Tibial nerve (tissue), 4 donors: ENCODE results near the gene GAK.

Experiments
- CTCF ChIP-seq, 5 experiments: fragments of 200-600 bp in 3 of 5; fragments of 450-650 bp in 2 of 5; sonication (generic) in 3 of 5; IDR thresholded peaks; one replicate each; pipeline ENCODE4 v1.5.1; 2016 to 2019; ENCODE audit warnings: antibody characterized with exemption in 5 of 5, mild to moderate bottlenecking in 3 of 5, moderate library complexity in 2 of 5
- EP300 ChIP-seq, 2 donors: sonication (generic); formaldehyde crosslinking; IDR thresholded peaks; one replicate each; pipeline ENCODE4 v1.6.1; 2017; ENCODE audit warnings: antibody characterized with exemption in 2 of 2, mild to moderate bottlenecking in 1 of 2
- POLR2A ChIP-seq, 2 donors: fragments of 450-650 bp; IDR thresholded peaks; one replicate each; pipeline ENCODE4 v1.6.1; 2017; ENCODE audit warnings: antibody characterized with exemption in 2 of 2, mild to moderate bottlenecking in 2 of 2, moderate library complexity in 2 of 2

GRCh38 chr4:890036-890695 lies 42.0 kb downstream of the GAK start:
- no peak for TF ChIP-seq CTCF (IDR thresholded peaks at IDR 0.05)
- no peak for TF ChIP-seq EP300 (IDR thresholded peaks at IDR 0.05)
- no peak for TF ChIP-seq POLR2A (IDR thresholded peaks at IDR 0.05)
